A673 (cell line): ENCODE data around the gene WFDC10A. TPM values are rescaled to one million over a fixed set of nuclear protein-coding genes. Genes with fewer than 3 reads are reported as not detected.
A peak's percentile ranks its signal among the peaks of the same experiment; 100 is the strongest.

ENCODE experiments used
- BruUV-seq: library from RNA; stranded (reverse); fragments of 400-500 nt; replicated peaks from 2 replicates; lab custom pipeline; 2021; lab: Mats Ljungman, UMichigan
- CTCF ChIA-PET: fragments of 300-600 bp; sonication (Branson Sonifier 250); formaldehyde crosslinking; loops from one replicate; lab custom pipeline; 2022; ENCODE audit warnings: antibody characterized with exemption; lab: Charles Lee
- POLR2A ChIA-PET: fragments of 300-600 bp; sonication (Branson Sonifier 250); formaldehyde crosslinking; loops from one replicate; lab custom pipeline; 2022; ENCODE audit warnings: antibody characterized with exemption; ENCODE audit not compliant: low non-redundant PET; lab: Charles Lee
- DNase-seq: peaks from one replicate; pipeline ENCODE4 v3.0.0-alpha.2; 2015; ENCODE audit warnings: low spot score
- H3K27ac ChIP-seq: fragments of 200-600 bp; sonication (generic); 2 replicates; pipeline ENCODE4 v1.5.1; 2016; ENCODE audit warnings: mixed run types, low read depth, mild to moderate bottlenecking, mixed read lengths, antibody characterized with exemption, low read length; ENCODE audit not compliant: poor library complexity, severe bottlenecking
- H3K27me3 ChIP-seq: fragments of 200-600 bp; sonication (generic); replicated peaks from 2 replicates; pipeline ENCODE4 v1.6.1; 2017; ENCODE audit warnings: mixed run types, low read depth, mild to moderate bottlenecking, mixed read lengths, antibody characterized with exemption, low read length; ENCODE audit not compliant: insufficient read depth, poor library complexity
- H3K36me3 ChIP-seq: fragments of 200-600 bp; sonication (generic); 2 replicates; pipeline ENCODE4 v1.6.1; 2016; ENCODE audit warnings: mixed run types, mild to moderate bottlenecking, mixed read lengths, antibody characterized with exemption, low read length; ENCODE audit not compliant: insufficient read depth, poor library complexity, severe bottlenecking
- H3K4me1 ChIP-seq: fragments of 200-600 bp; sonication (generic); 2 replicates; pipeline ENCODE4 v1.6.1; 2017; ENCODE audit warnings: mixed run types, mild to moderate bottlenecking, mixed read lengths, antibody characterized with exemption, low read length; ENCODE audit not compliant: insufficient read depth, poor library complexity, severe bottlenecking
- H3K4me3 ChIP-seq: fragments of 200-600 bp; sonication (generic); 2 replicates; pipeline ENCODE4 v1.5.1; 2016; ENCODE audit warnings: low read depth, mixed run types, mild to moderate bottlenecking, mixed read lengths, low read length; ENCODE audit not compliant: poor library complexity, severe bottlenecking
- H3K9me3 ChIP-seq: fragments of 200-600 bp; sonication (generic); 2 replicates; pipeline ENCODE4 v1.6.1; 2016; ENCODE audit warnings: mixed run types, low read depth, mild to moderate bottlenecking, mixed read lengths, antibody characterized with exemption, low read length; ENCODE audit not compliant: poor library complexity, severe bottlenecking
- EZH2 ChIP-seq: fragments of 200-600 bp; sonication (generic); IDR thresholded peaks from 2 replicates; pipeline ENCODE4 v1.6.1; 2017; ENCODE audit warnings: borderline replicate concordance, low read depth, mild to moderate bottlenecking, mixed read lengths, antibody characterized with exemption, low read length; ENCODE audit not compliant: poor library complexity, severe bottlenecking
- intact Hi-C: fragments of 100-400 bp; cut with micrococcal nuclease; formaldehyde crosslinking; loops from one replicate; pipeline ENCODE4 v1.10.0; 2022; ENCODE audit not compliant: unreplicated experiment
- total RNA-seq: library from RNA; stranded (reverse); gene quantifications from 2 replicates; pipeline ENCODE4 v1.2.3, GENCODE V29; 2021
- TF ChIP-seq, protein P1 (sequence below): fragments of 300-800, 200-600 bp; sonication (generic); conservative IDR thresholded peaks from 2 replicates; pipeline ENCODE4 v1.5.1; 2017; ENCODE audit warnings: low read depth, mild to moderate bottlenecking, antibody characterized with exemption, low read length, moderate library complexity, mixed read lengths

WFDC10A gene
- total RNA-seq, 1 experiment from 2014 or later, result not detected

- CTCF ChIA-PET, result no interaction called here
- H3K4me1 ChIP-seq, result no peaks in the 10 kb centered on the region
- no TSS peak for BruUV-seq
Observed at GRCh38 chr20:45611054-45611453, 18.5 kb upstream of the WFDC10A start.

GRCh38 chr20:45612314-45612713 is 17.2 kb upstream of the WFDC10A start:
- TF ChIP-seq, protein P1, sequence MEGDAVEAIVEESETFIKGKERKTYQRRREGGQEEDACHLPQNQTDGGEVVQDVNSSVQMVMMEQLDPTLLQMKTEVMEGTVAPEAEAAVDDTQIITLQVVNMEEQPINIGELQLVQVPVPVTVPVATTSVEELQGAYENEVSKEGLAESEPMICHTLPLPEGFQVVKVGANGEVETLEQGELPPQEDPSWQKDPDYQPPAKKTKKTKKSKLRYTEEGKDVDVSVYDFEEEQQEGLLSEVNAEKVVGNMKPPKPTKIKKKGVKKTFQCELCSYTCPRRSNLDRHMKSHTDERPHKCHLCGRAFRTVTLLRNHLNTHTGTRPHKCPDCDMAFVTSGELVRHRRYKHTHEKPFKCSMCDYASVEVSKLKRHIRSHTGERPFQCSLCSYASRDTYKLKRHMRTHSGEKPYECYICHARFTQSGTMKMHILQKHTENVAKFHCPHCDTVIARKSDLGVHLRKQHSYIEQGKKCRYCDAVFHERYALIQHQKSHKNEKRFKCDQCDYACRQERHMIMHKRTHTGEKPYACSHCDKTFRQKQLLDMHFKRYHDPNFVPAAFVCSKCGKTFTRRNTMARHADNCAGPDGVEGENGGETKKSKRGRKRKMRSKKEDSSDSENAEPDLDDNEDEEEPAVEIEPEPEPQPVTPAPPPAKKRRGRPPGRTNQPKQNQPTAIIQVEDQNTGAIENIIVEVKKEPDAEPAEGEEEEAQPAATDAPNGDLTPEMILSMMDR, result no peak
- no peak for TF ChIP-seq EZH2
- intact Hi-C loops, result no loop called here
- Histone ChIP-seq H3K36me3 (no peaks in the 10 kb centered on the region), H3K9me3 (no peaks in the 10 kb centered on the region), H3K27ac (no peak overlapping the region), H3K4me3 (no peak overlapping the region), H3K4me1 (no peaks in the 10 kb centered on the region), H3K27me3 (no peaks in the 10 kb centered on the region)
- ChIA-PET POLR2A (no interaction called here), CTCF (no interaction called here)
- no TSS peak for BruUV-seq
- DNase-seq, result no peak

More at GRCh38 chr20:45611054-45611453, 18.5 kb upstream of the WFDC10A start:
- Histone ChIP-seq H3K27ac (no peak overlapping the region), H3K36me3 (no peaks in the 10 kb centered on the region), H3K9me3 (no peaks in the 10 kb centered on the region), H3K4me3 (no peak overlapping the region), H3K27me3 (no peaks in the 10 kb centered on the region)
- intact Hi-C loops, result no loop called here
- POLR2A ChIA-PET, result no interaction called here
- peak; percentile 55 for DNase-seq
- TF ChIP-seq, protein P1, result no peak
- no peak for TF ChIP-seq EZH2

DNA sequence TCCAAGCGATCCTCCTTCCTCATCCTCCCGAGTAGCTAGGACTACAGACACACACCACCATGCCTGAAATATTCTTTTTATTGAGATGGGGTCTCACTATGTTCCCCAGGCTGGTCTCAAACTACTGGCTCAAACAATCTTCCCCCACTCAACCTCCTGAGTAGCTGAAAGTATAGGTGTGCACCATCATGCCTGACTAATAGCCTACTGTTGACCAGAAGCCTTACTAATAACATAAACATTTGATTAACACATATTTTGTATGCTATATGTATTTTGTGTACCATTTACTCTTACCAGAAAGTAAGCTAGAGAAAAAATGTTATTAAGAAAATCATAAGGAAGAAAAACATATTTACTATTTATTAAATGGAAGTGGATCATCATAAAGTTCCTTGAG is 11.9 kb upstream of the WFDC10A start:
- H3K4me3 ChIP-seq, result no peak overlapping the region
- DNase-seq, result no peak
- intact Hi-C loops, result no loop called here
- H3K4me1 ChIP-seq, result no peaks in the 10 kb centered on the region
- H3K27ac ChIP-seq, result no peak overlapping the region
- no peaks in the 10 kb centered on the region for H3K9me3 ChIP-seq
- no TSS peak for BruUV-seq
- TF ChIP-seq, protein P1, result no peak
- TF ChIP-seq EZH2, result no peak
- H3K27me3 ChIP-seq, result no peaks in the 10 kb centered on the region
- H3K36me3 ChIP-seq, result no peaks in the 10 kb centered on the region
- ChIA-PET CTCF (interaction anchor here (0.6 kb wide), 1 partner anchor 1777 kb away, joined by 9 read pairs; no protein-coding TSS in a partner anchor), POLR2A (no interaction called here)
